NCI-H446 (cell line): Measurements from ENCODE around the gene ETDA.
"Not testable (repeated sequence)": the region's sequence is repeated elsewhere in the genome, so short reads cannot be mapped to it uniquely, and the experiment has no call there.

ENCODE experiments used
- DNase-seq, 2 experiments: peaks; one replicate each; lab custom pipeline; 2025; lab: John Stamatoyannopoulos, UW

The ETDA gene

GRCh38 chrX:135252011-135252518 is at the start of gene ETDA:
Gene ETDA, plus strand, starts transcription at chrX:135252061. Its CDS starts 1,216 bp downstream, at chrX:135253277.
- not testable (repeated sequence) for DNase-seq

DNA sequence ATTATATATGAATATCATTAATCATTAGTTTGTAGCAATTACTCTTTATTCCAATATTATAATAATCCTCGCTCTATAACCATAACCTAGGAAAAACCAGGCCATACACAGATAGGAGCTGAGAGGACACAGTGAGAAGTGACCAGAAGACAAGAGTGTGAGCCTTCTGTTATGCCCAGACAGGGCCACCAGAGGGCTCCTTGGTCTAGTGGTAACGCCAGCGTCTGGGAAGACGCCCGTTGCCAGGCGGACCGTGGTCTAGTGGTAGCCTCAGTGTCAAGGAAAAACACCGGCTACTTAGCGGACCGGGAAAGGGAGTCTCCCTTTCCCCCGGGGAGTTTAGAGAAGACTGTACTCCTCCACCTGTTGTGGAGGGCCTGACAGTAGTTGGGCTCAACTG is 45.4 kb upstream of the ETDA start:
- DNase-seq, result not testable (repeated sequence)

DNA sequence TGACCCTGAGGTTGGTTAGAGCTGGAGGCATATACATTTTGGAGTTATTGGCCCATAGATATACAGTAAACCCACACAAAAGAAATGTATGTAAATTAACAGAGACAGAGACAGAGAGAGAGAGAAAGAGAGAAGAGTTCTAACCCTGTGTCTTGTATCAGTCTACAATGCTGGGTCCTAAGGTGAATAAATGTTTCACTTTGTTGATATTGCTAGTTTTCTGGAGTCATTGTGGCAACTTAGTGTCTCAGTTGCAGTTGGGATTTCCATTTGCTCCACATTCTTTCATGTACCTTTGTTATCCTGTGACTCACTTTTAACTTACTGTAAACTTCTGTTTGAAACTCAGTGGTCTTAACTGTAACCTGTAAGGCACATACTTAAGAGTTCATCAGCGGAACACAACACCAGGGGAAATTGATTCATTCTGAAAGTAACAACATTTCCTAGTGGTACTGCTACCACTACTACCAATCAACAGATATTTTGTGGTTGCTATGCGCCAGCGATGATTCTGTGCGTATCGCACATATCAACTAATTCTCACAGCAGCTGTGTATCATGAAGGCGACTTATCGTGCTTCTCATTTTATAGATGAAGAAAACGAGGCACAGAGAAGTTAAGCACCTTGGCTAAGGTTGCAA is 38.5 kb upstream of the ETDA start:
- DNase-seq, result no peak

- not testable (repeated sequence) for DNase-seq
Measured at GRCh38 chrX:135245989-135246388, 5.9 kb upstream of the ETDA start.

DNA sequence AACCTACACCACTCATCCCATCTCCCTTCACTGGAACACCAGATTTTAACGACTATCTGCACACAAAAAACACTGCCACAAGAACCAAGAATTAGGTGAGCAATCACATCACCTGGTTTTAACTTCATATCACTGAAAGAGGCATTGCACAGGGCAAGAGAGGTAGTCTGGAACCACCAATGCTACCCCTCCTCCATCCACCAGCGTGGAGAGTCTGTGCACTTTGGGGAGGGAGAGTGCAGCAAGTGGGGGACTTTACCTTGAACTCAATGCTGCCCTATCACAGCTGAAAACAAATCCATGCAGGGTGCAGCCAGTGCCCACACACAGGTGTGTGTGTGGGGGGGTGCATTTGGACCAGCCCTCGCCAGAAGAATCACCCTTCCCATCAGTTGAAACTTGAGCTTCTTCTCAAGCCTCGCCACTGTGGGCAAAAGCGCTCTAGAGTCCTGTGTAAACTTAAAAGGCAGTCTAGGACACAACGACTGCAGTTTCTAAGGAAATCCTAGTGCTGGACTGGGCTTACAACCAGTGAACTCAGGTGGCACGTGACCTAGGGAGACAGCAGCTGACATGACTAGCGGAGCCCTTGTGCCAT is 4.3 kb downstream of the ETDA start:
- not testable (repeated sequence) for DNase-seq

- no peak for DNase-seq
Measured at GRCh38 chrX:135256923-135257322, 5.1 kb downstream of the ETDA start.

DNA sequence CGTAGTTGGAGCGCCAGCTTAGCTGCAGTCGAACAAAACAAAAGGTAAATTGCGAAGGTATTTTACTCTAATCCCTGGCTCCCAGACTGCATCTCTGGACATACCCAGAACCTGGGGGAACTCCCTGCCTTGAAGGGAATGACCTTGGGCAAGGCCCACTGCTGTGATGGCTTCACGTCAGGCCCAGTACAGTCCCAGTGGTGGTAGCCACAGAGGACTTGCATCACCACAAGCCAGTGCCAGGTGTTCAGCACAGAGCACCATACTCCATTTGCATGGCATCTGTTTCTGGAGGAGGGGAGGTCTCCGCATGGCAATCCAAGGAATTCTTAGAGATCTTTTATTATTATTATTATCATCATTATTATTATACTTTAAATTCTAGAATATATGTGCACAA is 5.6 kb downstream of the ETDA start:
- DNase-seq, result no peak

DNA sequence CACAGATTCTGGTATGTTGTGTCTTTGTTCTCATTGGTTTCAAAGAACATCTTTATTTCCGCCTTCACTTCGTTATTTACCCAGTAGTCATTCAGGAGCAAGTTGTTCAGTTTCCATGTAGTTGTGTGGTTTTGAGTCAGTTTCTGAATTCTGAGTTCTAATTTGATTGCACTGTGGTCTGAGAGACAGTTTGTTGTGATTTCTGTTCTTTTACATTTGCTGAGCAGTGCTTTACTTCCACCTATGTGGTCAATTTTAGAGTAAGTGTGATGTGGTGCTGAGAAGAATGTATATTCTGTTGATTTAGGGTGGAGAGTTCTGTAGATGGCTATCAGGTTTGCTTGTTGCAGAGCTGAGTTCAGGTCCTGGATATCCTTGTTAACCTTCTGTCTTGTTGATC is 9.1 kb downstream of the ETDA start:
- DNase-seq, result not testable (repeated sequence)

GRCh38 chrX:135263376-135263775 is 11.5 kb downstream of the ETDA start:
- not testable (repeated sequence) for DNase-seq

- no peak for DNase-seq
Measured at GRCh38 chrX:135264206-135264605, 12.3 kb downstream of the ETDA start.

- no peak for DNase-seq
Measured at GRCh38 chrX:135273162-135273561, 21.3 kb downstream of the ETDA start.

- DNase-seq, result no peak
Measured at GRCh38 chrX:135275973-135276372, 24.1 kb downstream of the ETDA start.

GRCh38 chrX:135287266-135287823 is 35.5 kb downstream of the ETDA start:
- DNase-seq, result no peak

GRCh38 chrX:135295238-135295943 is 43.5 kb downstream of the ETDA start:
- no peak for DNase-seq

DNA sequence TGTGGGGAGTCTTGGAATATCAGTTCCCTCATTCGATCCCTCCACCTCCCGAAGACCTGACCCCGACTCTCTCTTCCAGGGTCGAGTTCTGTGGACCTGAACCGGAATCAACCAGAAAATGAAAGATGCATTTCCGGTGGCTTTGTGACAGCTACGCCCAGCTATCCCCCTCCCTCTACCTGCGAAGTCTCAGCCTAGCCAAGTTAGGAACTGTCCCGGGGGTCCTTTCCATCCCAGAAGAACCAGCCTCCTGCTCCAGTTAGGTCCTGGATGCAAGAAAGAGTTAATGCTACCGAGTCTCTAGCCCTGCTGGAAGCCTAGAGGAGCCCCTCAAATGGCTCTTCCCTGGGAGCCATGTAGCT is 44.1 kb downstream of the ETDA start:
- no peak for DNase-seq

GRCh38 chrX:135302269-135302873 is 50.5 kb downstream of the ETDA start:
- DNase-seq, result no peak
